ENCODE measurements around the gene TLR6. TPM values are rescaled to one million over a fixed set of nuclear protein-coding genes. Genes with fewer than 3 reads are reported as not detected.

Gene TLR6
- total and polyA plus RNA-seq, 10 of the 15 experiments (the other 5 are each of a cell fraction or from before 2014, with no cell fraction given) = 1.1 to 49.4 (median 12.5) TPM

DNA sequence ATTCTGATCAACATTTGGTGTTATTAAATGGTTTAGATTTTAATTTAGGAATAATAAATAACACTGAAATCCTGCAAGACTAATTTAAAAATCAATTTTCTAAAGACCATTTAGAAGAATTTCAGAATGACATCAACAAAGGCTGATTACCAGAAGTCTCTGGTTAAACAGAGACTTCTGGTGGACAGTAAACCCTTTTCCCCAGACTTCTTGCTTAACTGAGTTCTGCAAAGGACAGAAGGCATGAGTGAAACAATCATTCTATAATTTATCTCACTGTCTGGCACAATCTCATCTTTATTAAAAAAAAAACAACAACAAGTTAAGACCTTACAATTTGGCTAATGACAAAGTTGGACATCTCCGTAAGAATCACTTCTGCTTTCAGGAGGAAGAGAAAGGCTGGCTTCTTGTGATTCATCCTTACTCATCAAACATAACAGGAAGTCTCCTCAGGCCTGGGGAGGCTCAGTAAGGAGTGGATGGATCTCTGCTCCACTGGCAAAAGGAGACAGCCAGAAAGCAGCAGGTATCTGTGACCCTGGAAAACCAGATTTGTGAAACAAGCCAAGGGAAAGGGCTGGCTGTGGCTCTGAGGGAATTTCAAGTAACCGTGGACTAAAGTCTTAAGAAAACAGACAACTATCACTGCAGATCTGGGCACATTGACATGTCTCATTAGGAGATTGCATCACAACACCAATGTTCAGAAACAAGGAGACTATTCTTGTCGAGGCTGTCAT, 908 bp upstream of the TLR6 start (continued):
- TF ChIP-seq ZNF687 (IDR thresholded peaks at IDR 0.05) = peak; percentile 88
- TF ChIP-seq CHD4 (IDR thresholded peaks at IDR 0.05) = 0 out of 2 replicates have a peak, but pooled peaks have one; percentile 17
- peak; percentile 78; the same call in 1 of the 2 replicates for TF ChIP-seq DPF2 (IDR thresholded peaks at IDR 0.05)
- 0 out of 4 replicates have a peak, but pooled peaks of 1 of the 2 experiments have one; percentile 28 for TF ChIP-seq SRF (IDR thresholded peaks at IDR 0.05; ENCODE audit: low read depth in 2 of 2, low read length in 2 of 2)
- no peak for TF ChIP-seq NR2C1 (IDR thresholded peaks at IDR 0.05)
- TF ChIP-seq, protein P1, sequence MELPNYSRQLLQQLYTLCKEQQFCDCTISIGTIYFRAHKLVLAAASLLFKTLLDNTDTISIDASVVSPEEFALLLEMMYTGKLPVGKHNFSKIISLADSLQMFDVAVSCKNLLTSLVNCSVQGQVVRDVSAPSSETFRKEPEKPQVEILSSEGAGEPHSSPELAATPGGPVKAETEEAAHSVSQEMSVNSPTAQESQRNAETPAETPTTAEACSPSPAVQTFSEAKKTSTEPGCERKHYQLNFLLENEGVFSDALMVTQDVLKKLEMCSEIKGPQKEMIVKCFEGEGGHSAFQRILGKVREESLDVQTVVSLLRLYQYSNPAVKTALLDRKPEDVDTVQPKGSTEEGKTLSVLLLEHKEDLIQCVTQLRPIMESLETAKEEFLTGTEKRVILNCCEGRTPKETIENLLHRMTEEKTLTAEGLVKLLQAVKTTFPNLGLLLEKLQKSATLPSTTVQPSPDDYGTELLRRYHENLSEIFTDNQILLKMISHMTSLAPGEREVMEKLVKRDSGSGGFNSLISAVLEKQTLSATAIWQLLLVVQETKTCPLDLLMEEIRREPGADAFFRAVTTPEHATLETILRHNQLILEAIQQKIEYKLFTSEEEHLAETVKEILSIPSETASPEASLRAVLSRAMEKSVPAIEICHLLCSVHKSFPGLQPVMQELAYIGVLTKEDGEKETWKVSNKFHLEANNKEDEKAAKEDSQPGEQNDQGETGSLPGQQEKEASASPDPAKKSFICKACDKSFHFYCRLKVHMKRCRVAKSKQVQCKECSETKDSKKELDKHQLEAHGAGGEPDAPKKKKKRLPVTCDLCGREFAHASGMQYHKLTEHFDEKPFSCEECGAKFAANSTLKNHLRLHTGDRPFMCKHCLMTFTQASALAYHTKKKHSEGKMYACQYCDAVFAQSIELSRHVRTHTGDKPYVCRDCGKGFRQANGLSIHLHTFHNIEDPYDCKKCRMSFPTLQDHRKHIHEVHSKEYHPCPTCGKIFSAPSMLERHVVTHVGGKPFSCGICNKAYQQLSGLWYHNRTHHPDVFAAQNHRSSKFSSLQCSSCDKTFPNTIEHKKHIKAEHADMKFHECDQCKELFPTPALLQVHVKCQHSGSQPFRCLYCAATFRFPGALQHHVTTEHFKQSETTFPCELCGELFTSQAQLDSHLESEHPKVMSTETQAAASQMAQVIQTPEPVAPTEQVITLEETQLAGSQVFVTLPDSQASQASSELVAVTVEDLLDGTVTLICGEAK (IDR thresholded peaks at IDR 0.05; ENCODE audit: borderline replicate concordance) = 0 out of 2 replicates have a peak, but pooled peaks have one; percentile 23
- TF ChIP-seq STAT1 (conservative IDR thresholded peaks at IDR 0.05) = 0 out of 2 replicates have a peak, but pooled peaks have one; percentile 76
- TF ChIP-seq GABPA (IDR thresholded peaks at IDR 0.05; ENCODE audit: low read depth) = 0 out of 2 replicates have a peak, but pooled peaks have one; percentile 45
- TF ChIP-seq NFIC (IDR thresholded peaks at IDR 0.05; ENCODE audit: low read depth, low read length) = peak; percentile 96
- 0 out of 2 replicates have a peak, but pooled peaks have one; percentile 58 for TF ChIP-seq GATAD2B (conservative IDR thresholded peaks at IDR 0.05; ENCODE audit: low read depth)
- TF ChIP-seq TAF1 (IDR thresholded peaks at IDR 0.05; ENCODE audit: borderline replicate concordance, low read depth, low read length) = 0 out of 2 replicates have a peak, but pooled peaks have one; percentile 28
- TF ChIP-seq BACH1 (IDR thresholded peaks at IDR 0.05; ENCODE audit: borderline replicate concordance) = peak; percentile 62; the same call in 1 of the 2 replicates
- TF ChIP-seq, protein P2, sequence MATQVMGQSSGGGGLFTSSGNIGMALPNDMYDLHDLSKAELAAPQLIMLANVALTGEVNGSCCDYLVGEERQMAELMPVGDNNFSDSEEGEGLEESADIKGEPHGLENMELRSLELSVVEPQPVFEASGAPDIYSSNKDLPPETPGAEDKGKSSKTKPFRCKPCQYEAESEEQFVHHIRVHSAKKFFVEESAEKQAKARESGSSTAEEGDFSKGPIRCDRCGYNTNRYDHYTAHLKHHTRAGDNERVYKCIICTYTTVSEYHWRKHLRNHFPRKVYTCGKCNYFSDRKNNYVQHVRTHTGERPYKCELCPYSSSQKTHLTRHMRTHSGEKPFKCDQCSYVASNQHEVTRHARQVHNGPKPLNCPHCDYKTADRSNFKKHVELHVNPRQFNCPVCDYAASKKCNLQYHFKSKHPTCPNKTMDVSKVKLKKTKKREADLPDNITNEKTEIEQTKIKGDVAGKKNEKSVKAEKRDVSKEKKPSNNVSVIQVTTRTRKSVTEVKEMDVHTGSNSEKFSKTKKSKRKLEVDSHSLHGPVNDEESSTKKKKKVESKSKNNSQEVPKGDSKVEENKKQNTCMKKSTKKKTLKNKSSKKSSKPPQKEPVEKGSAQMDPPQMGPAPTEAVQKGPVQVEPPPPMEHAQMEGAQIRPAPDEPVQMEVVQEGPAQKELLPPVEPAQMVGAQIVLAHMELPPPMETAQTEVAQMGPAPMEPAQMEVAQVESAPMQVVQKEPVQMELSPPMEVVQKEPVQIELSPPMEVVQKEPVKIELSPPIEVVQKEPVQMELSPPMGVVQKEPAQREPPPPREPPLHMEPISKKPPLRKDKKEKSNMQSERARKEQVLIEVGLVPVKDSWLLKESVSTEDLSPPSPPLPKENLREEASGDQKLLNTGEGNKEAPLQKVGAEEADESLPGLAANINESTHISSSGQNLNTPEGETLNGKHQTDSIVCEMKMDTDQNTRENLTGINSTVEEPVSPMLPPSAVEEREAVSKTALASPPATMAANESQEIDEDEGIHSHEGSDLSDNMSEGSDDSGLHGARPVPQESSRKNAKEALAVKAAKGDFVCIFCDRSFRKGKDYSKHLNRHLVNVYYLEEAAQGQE (IDR thresholded peaks at IDR 0.05; ENCODE audit: low read depth, low read length) = no peak
- no peak for TF ChIP-seq ZBED1 (IDR thresholded peaks at IDR 0.05; ENCODE audit: borderline replicate concordance)
- peak; percentile 91 for TF ChIP-seq ATF2 (IDR thresholded peaks at IDR 0.05; ENCODE audit: low read length)
- no peak for TF ChIP-seq JUND (IDR thresholded peaks at IDR 0.05; ENCODE audit: low read depth, low read length)
